Lower lobe of right lung (tissue), 2 donors: ENCODE results near the gene AGR3. TPM values are rescaled to one million over a fixed set of nuclear protein-coding genes. Genes with fewer than 3 reads are reported as not detected.

ENCODE experiments used
- ATAC-seq, 2 donors: fragments of 200-7000 bp; cut with Tn5 transposase; one replicate each; pipeline ENCODE4 v1.9.1; 2020 to 2022; ENCODE audit warnings: mild to moderate bottlenecking in 2 of 2, moderate library complexity in 2 of 2
- DNase-seq: peaks from one replicate; pipeline ENCODE4 v3.0.0-alpha.2; 2020
- H3K27ac ChIP-seq: fragments of 200-600 bp; one replicate; pipeline ENCODE4 v1.8.0; 2022
- H3K27me3 ChIP-seq: fragments of 200-600 bp; one replicate; pipeline ENCODE4 v1.8.0; 2022; ENCODE audit warnings: low read depth
- H3K36me3 ChIP-seq: fragments of 200-600 bp; one replicate; pipeline ENCODE4 v1.8.0; 2022; ENCODE audit warnings: mild to moderate bottlenecking
- H3K4me1 ChIP-seq: fragments of 200-600 bp; one replicate; pipeline ENCODE4 v1.8.0; 2022
- H3K4me3 ChIP-seq: fragments of 200-600 bp; one replicate; pipeline ENCODE4 v1.8.0; 2022; ENCODE audit warnings: mild to moderate bottlenecking
- H3K9me3 ChIP-seq: fragments of 200-600 bp; one replicate; pipeline ENCODE4 v1.8.0; 2022
- CTCF ChIP-seq: fragments of 200-600 bp; IDR thresholded peaks from one replicate; pipeline ENCODE4 v1.8.0; 2022; ENCODE audit warnings: antibody characterized with exemption, mild to moderate bottlenecking
- intact Hi-C: fragments of 100-400 bp; cut with DNase I; formaldehyde crosslinking; loops from one replicate; pipeline ENCODE4 v1.11.0; 2022
- total RNA-seq: library from RNA; stranded (reverse); fragmentation: NEBNext Ultra II Directional; extraction: Animal tissue kit (Norgen Biotek cat#: 25700); gene quantifications from one replicate; pipeline ENCODE4 v1.2.1, GENCODE V29; 2021
- donor health status: DM: no; HTN: yes; CAD: no; lungs with severe emphysema.

The AGR3 gene
- total RNA-seq, 1 donor from 2014 or later = 105 TPM

- Histone ChIP-seq H3K27ac (no peak overlapping the region), H3K4me1 (peaks cover 15% of the 10 kb centered on the region), H3K9me3 (no peaks in the 10 kb centered on the region), H3K27me3 (no peaks in the 10 kb centered on the region), H3K4me3 (no peak overlapping the region), H3K36me3 (no peaks in the 10 kb centered on the region)
- ATAC-seq (no peak), DNase-seq (no peak)
- TF ChIP-seq CTCF = peak; percentile 74
- intact Hi-C loops = no loop called here
Observed at GRCh38 chr7:16918288-16918895, 36.6 kb upstream of the AGR3 start.

DNA sequence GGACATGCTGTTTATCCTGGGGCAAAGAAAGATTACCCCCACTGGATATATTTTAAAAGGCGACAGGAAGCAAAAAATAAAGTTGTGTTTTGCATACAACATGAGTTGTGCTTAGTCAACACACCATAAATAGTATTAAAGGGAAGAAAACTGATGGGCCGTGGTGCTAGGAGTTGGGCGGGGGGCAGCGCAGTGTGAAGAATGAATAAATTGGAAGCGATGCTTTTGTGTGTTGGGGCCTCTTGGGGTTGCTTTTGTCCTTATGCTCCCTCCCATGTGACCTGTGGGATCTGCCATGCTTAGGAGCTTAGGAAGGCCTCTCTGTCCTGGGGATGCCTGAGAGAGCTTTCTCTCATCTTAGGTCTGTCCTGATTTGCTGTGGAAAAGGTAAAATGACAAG, 35.0 kb upstream of the AGR3 start:
- H3K27me3 ChIP-seq = no peaks in the 10 kb centered on the region
- no peaks in the 10 kb centered on the region for H3K9me3 ChIP-seq
- no peak for TF ChIP-seq CTCF
- H3K4me1 ChIP-seq = peaks cover 9% of the 10 kb centered on the region
- H3K4me3 ChIP-seq = no peak overlapping the region
- H3K36me3 ChIP-seq = no peaks in the 10 kb centered on the region
- no peak overlapping the region for H3K27ac ChIP-seq
- DNase-seq (no peak), ATAC-seq (no peak)
- intact Hi-C loops = no loop called here

DNA sequence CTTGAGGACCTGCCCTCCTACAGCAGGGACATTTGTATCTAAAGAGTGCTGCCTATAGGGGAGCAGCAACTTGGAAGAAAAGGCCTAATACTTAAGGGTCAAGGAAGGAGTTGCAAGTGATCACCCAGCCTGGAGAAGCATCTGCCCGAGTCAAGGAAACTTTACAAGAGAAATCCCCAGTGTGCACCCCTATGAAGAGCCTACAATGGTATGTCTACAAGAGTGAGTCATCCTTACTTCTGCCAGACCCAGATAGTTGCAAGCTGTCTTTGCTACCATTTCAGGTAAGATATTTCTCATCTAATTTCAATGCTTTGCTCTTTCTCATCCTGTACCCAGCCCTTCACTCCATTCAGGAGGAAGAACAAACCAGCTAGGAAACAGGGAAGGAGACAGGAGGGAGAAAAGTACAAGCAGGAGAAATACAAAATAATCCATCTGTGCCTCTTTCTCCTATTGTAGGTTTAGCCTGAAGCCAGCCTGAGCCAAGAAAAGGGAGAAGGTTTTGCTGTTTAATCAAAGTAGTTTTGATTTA, 34.4 kb upstream of the AGR3 start:
- intact Hi-C loops = no loop called here
- DNase-seq (no peak), ATAC-seq (peak in 1 of 2 donors; percentile 31)
- peaks cover 4% of the 10 kb centered on the region for H3K4me1 ChIP-seq
- H3K9me3 ChIP-seq = no peaks in the 10 kb centered on the region
- TF ChIP-seq CTCF = no peak
- no peak overlapping the region for H3K27ac ChIP-seq
- no peak overlapping the region for H3K4me3 ChIP-seq
- no peaks in the 10 kb centered on the region for H3K27me3 ChIP-seq
- no peaks in the 10 kb centered on the region for H3K36me3 ChIP-seq

GRCh38 chr7:16915405-16915804, 33.6 kb upstream of the AGR3 start:
- intact Hi-C loops = no loop called here
- H3K4me1 ChIP-seq = no peaks in the 10 kb centered on the region
- no peaks in the 10 kb centered on the region for H3K36me3 ChIP-seq
- H3K27me3 ChIP-seq = no peaks in the 10 kb centered on the region
- H3K9me3 ChIP-seq = no peaks in the 10 kb centered on the region
- TF ChIP-seq CTCF = no peak
- DNase-seq (no peak), ATAC-seq (no peak)
- no peak overlapping the region for H3K4me3 ChIP-seq
- no peak overlapping the region for H3K27ac ChIP-seq

- H3K4me1 ChIP-seq = no peaks in the 10 kb centered on the region
- no peak overlapping the region for H3K27ac ChIP-seq
- H3K27me3 ChIP-seq = no peaks in the 10 kb centered on the region
- TF ChIP-seq CTCF = no peak
- H3K4me3 ChIP-seq = no peak overlapping the region
- no peaks in the 10 kb centered on the region for H3K9me3 ChIP-seq
- DNase-seq (no peak), ATAC-seq (no peak)
- intact Hi-C loops = no loop called here
- H3K36me3 ChIP-seq = no peaks in the 10 kb centered on the region
Observed at GRCh38 chr7:16914771-16915170, 33.0 kb upstream of the AGR3 start.
